MCF 10A (cell line): ENCODE results near the gene GOLPH3. TPM values are rescaled to one million over a fixed set of nuclear protein-coding genes. Genes with fewer than 3 reads are reported as not detected.

Source experiments
- BruUV-seq: library from RNA; stranded (reverse); fragments of 400-500 nt; replicated peaks from 2 replicates; lab custom pipeline; 2021; lab: Mats Ljungman, UMichigan
- CTCF ChIA-PET: fragments of 300-600 bp; sonication (Branson Sonifier 250); formaldehyde crosslinking; extraction: SDS; loops from one replicate; lab custom pipeline; 2021; ENCODE audit warnings: antibody characterized with exemption, inconsistent platforms; lab: Yijun Ruan, JAX
- POLR2A ChIA-PET: fragments of 300-600, 350-650 bp; sonication (Branson Sonifier 250); formaldehyde crosslinking; extraction: SDS; loops from one replicate; lab custom pipeline; 2020; ENCODE audit warnings: antibody characterized with exemption, inconsistent platforms; lab: Yijun Ruan, JAX
- DNase-seq: peaks from one replicate; pipeline ENCODE4 v3.0.0-alpha.2; 2018; ENCODE audit not compliant: unreplicated experiment
- H3K27ac Mint-ChIP-seq: one replicate; pipeline ENCODE4 v1.8.0; 2022; ENCODE audit warnings: mild to moderate bottlenecking, low read depth, mixed read lengths; ENCODE audit not compliant: unreplicated experiment
- H3K27me3 Mint-ChIP-seq: one replicate; pipeline ENCODE4 v1.8.0; 2022; ENCODE audit warnings: mixed read lengths; ENCODE audit not compliant: insufficient read depth, unreplicated experiment
- H3K36me3 Mint-ChIP-seq: one replicate; pipeline ENCODE4 v1.8.0; 2022; ENCODE audit warnings: mild to moderate bottlenecking, moderate library complexity, mixed read lengths; ENCODE audit not compliant: insufficient read depth, unreplicated experiment
- H3K4me1 Mint-ChIP-seq: one replicate; pipeline ENCODE4 v1.8.0; 2022; ENCODE audit warnings: mixed read lengths; ENCODE audit not compliant: insufficient read depth, unreplicated experiment
- H3K4me3 Mint-ChIP-seq: one replicate; pipeline ENCODE4 v1.8.0; 2022; ENCODE audit warnings: mild to moderate bottlenecking, moderate library complexity, mixed read lengths; ENCODE audit not compliant: unreplicated experiment
- H3K9me3 Mint-ChIP-seq: one replicate; pipeline ENCODE4 v1.8.0; 2022; ENCODE audit warnings: mixed read lengths; ENCODE audit not compliant: unreplicated experiment
- intact Hi-C: fragments of 100-400 bp; cut with micrococcal nuclease; formaldehyde crosslinking; loops from 2 replicates; pipeline ENCODE4 v1.14.1; 2022
- total RNA-seq: library from RNA; stranded (reverse); gene quantifications from 2 replicates; pipeline ENCODE4 v1.2.3, GENCODE V29; 2022
- TF ChIP-seq, protein P1 (sequence below): fragments of 200-600 bp; IDR thresholded peaks from one replicate; pipeline ENCODE4 v1.8.0; 2022; ENCODE audit warnings: antibody characterized with exemption, mild to moderate bottlenecking; ENCODE audit not compliant: unreplicated experiment

GOLPH3 gene
- total RNA-seq, 1 experiment from 2014 or later = 89.6 TPM

DNA sequence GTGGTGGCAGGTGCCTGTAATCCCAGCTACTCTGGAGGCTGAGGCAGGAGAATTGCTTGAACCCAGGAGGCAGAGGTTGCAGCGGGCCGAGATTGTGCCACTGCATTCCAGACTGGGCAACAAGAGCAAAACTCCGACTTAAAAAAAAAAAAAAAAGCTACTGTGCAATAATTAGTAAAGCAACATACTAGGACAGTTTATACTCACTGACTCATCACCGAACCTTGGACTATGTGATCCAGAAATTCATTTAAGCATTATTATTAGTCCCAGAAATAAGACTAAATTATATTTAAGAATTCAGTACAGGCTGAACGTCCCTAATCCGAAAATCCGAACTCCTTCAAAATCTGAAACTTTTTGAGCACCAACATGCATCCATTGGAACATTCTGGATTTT is 37.8 kb downstream of the GOLPH3 start:
- Mint-ChIP-seq H3K4me1 (no peaks in the 10 kb centered on the region), H3K27ac (no peak overlapping the region), H3K9me3 (no peaks in the 10 kb centered on the region), H3K4me3 (no peak overlapping the region), H3K27me3 (no peaks in the 10 kb centered on the region), H3K36me3 (peaks cover 63% of the 10 kb centered on the region)
- POLR2A ChIA-PET = interaction anchor here (1.1 to 1.7 kb wide), 3 partner anchors 13 to 38 kb away, joined by 3 to 5 read pairs (median 4); partner anchors contain the start of gene GOLPH3
- peak; percentile 13 for DNase-seq
- CTCF ChIA-PET = interaction anchor here (0.7 kb wide), 1 partner anchor 446 kb away, joined by 3 read pairs; no protein-coding TSS in a partner anchor
- TF ChIP-seq, protein P1, sequence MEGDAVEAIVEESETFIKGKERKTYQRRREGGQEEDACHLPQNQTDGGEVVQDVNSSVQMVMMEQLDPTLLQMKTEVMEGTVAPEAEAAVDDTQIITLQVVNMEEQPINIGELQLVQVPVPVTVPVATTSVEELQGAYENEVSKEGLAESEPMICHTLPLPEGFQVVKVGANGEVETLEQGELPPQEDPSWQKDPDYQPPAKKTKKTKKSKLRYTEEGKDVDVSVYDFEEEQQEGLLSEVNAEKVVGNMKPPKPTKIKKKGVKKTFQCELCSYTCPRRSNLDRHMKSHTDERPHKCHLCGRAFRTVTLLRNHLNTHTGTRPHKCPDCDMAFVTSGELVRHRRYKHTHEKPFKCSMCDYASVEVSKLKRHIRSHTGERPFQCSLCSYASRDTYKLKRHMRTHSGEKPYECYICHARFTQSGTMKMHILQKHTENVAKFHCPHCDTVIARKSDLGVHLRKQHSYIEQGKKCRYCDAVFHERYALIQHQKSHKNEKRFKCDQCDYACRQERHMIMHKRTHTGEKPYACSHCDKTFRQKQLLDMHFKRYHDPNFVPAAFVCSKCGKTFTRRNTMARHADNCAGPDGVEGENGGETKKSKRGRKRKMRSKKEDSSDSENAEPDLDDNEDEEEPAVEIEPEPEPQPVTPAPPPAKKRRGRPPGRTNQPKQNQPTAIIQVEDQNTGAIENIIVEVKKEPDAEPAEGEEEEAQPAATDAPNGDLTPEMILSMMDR = no peak
- intact Hi-C loops = no loop called here
- no TSS peak for BruUV-seq

DNA sequence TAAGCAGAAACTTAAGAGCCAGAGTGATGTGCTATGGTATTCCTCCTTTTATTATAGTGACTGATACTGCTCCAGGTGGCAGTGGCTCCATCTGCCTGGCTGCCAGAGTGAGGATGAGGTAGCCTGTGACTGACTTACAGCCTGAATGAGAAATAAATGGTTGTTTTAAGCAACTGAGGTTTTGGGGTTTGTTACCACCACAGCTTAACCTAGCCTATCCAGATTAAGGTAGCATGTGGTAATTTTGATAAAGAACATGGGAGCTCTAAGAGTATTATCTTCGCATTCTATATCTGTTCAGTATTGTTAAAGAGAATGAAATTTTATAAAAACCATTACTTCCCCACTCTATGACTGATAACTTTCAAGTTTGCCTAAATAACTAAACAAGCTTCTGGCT is 39.0 kb downstream of the GOLPH3 start:
- Mint-ChIP-seq H3K4me1 (no peaks in the 10 kb centered on the region), H3K27me3 (no peaks in the 10 kb centered on the region), H3K9me3 (no peaks in the 10 kb centered on the region), H3K27ac (no peak overlapping the region), H3K36me3 (peaks cover 59% of the 10 kb centered on the region), H3K4me3 (no peak overlapping the region)
- ChIA-PET CTCF (interaction anchor here (0.6 to 1.4 kb wide), 2 partner anchors 16 to 1721 kb away, joined by 3 to 14 read pairs; no protein-coding TSS in a partner anchor), POLR2A (interaction anchor here (0.8 to 1.7 kb wide), 6 partner anchors 12 to 590 kb away, joined by 3 to 5 read pairs (median 4); partner anchors contain the start of gene GOLPH3)
- DNase-seq = no peak
- TF ChIP-seq, protein P1 = no peak
- BruUV-seq = TSS peak; percentile 29
- intact Hi-C loops = no loop called here

DNA sequence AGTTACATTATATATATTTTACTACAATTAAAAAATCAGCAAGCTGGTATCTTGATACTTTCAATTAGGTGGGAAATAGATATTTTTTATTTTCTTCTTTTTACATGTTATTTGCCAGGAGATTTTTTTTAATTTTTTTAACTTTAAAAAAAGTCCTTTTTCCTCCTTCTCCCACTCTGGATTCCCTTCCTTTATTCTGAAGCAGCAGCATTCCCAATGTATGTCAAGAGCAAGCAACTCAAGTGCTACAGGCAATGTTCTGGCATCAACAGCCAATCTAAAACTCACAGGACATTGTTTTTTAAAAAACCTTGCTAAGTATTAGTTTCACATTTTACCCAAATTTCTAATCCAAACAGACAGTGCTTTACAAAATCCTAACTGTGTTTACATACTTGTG is 41.4 kb downstream of the GOLPH3 start:
- DNase-seq = no peak
- no peaks in the 10 kb centered on the region for H3K4me1 Mint-ChIP-seq
- intact Hi-C loops = no loop called here
- H3K9me3 Mint-ChIP-seq = no peaks in the 10 kb centered on the region
- ChIA-PET POLR2A (no interaction called here), CTCF (interaction anchor here (0.6 kb wide), 1 partner anchor 40 kb away, joined by 3 read pairs; no protein-coding TSS in a partner anchor)
- BruUV-seq = no TSS peak
- H3K36me3 Mint-ChIP-seq = peaks cover 56% of the 10 kb centered on the region
- no peak overlapping the region for H3K4me3 Mint-ChIP-seq
- TF ChIP-seq, protein P1 = no peak
- no peaks in the 10 kb centered on the region for H3K27me3 Mint-ChIP-seq
- H3K27ac Mint-ChIP-seq = no peak overlapping the region

DNA sequence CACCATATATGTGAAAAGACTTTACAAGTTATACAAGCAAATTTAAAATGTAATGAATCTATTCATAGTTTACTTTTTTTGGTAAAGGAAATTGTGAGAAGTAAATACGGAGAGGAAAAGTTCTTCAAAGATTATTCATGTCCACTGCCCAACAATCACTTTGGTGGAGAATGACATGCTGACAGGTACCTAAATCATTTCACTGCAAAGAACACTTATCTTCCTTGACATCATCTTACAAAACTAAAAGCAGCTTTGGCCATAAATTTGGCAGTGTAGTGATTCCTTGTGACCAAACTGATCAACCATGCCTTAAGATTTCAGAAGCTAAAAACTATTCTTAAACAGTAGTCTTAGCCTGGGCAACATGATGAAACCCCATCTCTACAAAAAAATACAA is 42.5 kb downstream of the GOLPH3 start:
- H3K4me1 Mint-ChIP-seq = no peaks in the 10 kb centered on the region
- no TSS peak for BruUV-seq
- H3K27me3 Mint-ChIP-seq = no peaks in the 10 kb centered on the region
- DNase-seq = no peak
- H3K36me3 Mint-ChIP-seq = peaks cover 45% of the 10 kb centered on the region
- no peak overlapping the region for H3K27ac Mint-ChIP-seq
- intact Hi-C loops = no loop called here
- H3K9me3 Mint-ChIP-seq = no peaks in the 10 kb centered on the region
- ChIA-PET POLR2A (interaction anchor here (0.6 to 1.0 kb wide), 2 partner anchors 15 to 32 kb away, joined by 3 read pairs; no protein-coding TSS in a partner anchor), CTCF (interaction anchor here (0.5 kb wide), 1 partner anchor 577 kb away, joined by 3 read pairs; no protein-coding TSS in a partner anchor)
- TF ChIP-seq, protein P1 = no peak
- no peak overlapping the region for H3K4me3 Mint-ChIP-seq
